Type B pancreatic cell (in vitro differentiated cells): ENCODE measurements around the gene CHRND. TPM values are rescaled to one million over a fixed set of nuclear protein-coding genes. Genes with fewer than 3 reads are reported as not detected.

Source experiments
- DNase-seq: peaks from one replicate; pipeline ENCODE4 v3.0.0; 2021; ENCODE audit warnings: mixed read lengths; ENCODE audit not compliant: unreplicated experiment; ENCODE audit errors: extremely low spot score
- H3K27ac Mint-ChIP-seq: 2 replicates; pipeline ENCODE4 v1.8.0; 2021; ENCODE audit warnings: mild to moderate bottlenecking, mixed read lengths
- H3K27me3 Mint-ChIP-seq: 2 replicates; pipeline ENCODE4 v1.8.0; 2021; ENCODE audit warnings: mixed read lengths
- H3K36me3 Mint-ChIP-seq: 2 replicates; pipeline ENCODE4 v1.8.0; 2021; ENCODE audit warnings: mixed read lengths
- H3K4me1 Mint-ChIP-seq: one replicate; pipeline ENCODE4 v1.8.0; 2021; ENCODE audit warnings: mixed read lengths; ENCODE audit not compliant: unreplicated experiment
- H3K4me3 Mint-ChIP-seq: 2 replicates; pipeline ENCODE4 v1.8.0; 2021; ENCODE audit warnings: mild to moderate bottlenecking, mixed read lengths
- H3K9me3 Mint-ChIP-seq: 2 replicates; pipeline ENCODE4 v1.8.0; 2021; ENCODE audit warnings: mixed read lengths
- CTCF ChIP-seq: fragments of 200-600 bp; sonication (generic); conservative IDR thresholded peaks from 2 replicates; pipeline ENCODE4 v1.5.0; 2021; ENCODE audit warnings: antibody characterized with exemption, mild to moderate bottlenecking
- total RNA-seq: library from RNA; stranded (reverse); gene quantifications from 2 replicates; pipeline ENCODE4 v1.2.1, GENCODE V29; 2021; ENCODE audit warnings: low replicate concordance

The CHRND gene
- total RNA-seq, 1 donor from 2014 or later: 0.60 TPM

- H3K27me3 Mint-ChIP-seq: peaks cover 50% of the 10 kb centered on the region
- H3K4me3 Mint-ChIP-seq: no peak overlapping the region
- H3K36me3 Mint-ChIP-seq: no peaks in the 10 kb centered on the region
- TF ChIP-seq CTCF: no peak
- DNase-seq: no peak
- no peak overlapping the region for H3K27ac Mint-ChIP-seq
- H3K9me3 Mint-ChIP-seq: no peaks in the 10 kb centered on the region
- no peaks in the 10 kb centered on the region for H3K4me1 Mint-ChIP-seq
These were observed 1.2 kb upstream of the CHRND start for GRCh38 chr2:232524771-232525170.

- no peak for TF ChIP-seq CTCF
- no peak overlapping the region for H3K4me3 Mint-ChIP-seq
- no peaks in the 10 kb centered on the region for H3K9me3 Mint-ChIP-seq
- DNase-seq: no peak
- no peaks in the 10 kb centered on the region for H3K36me3 Mint-ChIP-seq
- H3K4me1 Mint-ChIP-seq: no peaks in the 10 kb centered on the region
- H3K27ac Mint-ChIP-seq: no peak overlapping the region
- H3K27me3 Mint-ChIP-seq: peaks cover 49% of the 10 kb centered on the region
These were observed 761 bp upstream of the CHRND start for GRCh38 chr2:232525199-232525598.

- no peak for TF ChIP-seq CTCF
- no peak overlapping the region for H3K4me3 Mint-ChIP-seq
- H3K27me3 Mint-ChIP-seq: peaks cover 41% of the 10 kb centered on the region
- DNase-seq: no peak
- no peaks in the 10 kb centered on the region for H3K9me3 Mint-ChIP-seq
- no peaks in the 10 kb centered on the region for H3K4me1 Mint-ChIP-seq
- no peaks in the 10 kb centered on the region for H3K36me3 Mint-ChIP-seq
- H3K27ac Mint-ChIP-seq: no peak overlapping the region
These were observed 497 bp downstream of the CHRND start for GRCh38 chr2:232526372-232526941.

GRCh38 chr2:232527905-232528470 lies 2.0 kb downstream of the CHRND start:
- Mint-ChIP-seq H3K4me1 (no peaks in the 10 kb centered on the region), H3K36me3 (no peaks in the 10 kb centered on the region), H3K9me3 (no peaks in the 10 kb centered on the region), H3K27me3 (peaks cover 36% of the 10 kb centered on the region), H3K27ac (no peak overlapping the region), H3K4me3 (no peak overlapping the region)
- no peak for DNase-seq
- no peak for TF ChIP-seq CTCF

- H3K36me3 Mint-ChIP-seq: no peaks in the 10 kb centered on the region
- no peaks in the 10 kb centered on the region for H3K9me3 Mint-ChIP-seq
- no peak for TF ChIP-seq CTCF
- peaks cover 31% of the 10 kb centered on the region for H3K27me3 Mint-ChIP-seq
- H3K4me3 Mint-ChIP-seq: no peak overlapping the region
- DNase-seq: no peak
- no peak overlapping the region for H3K27ac Mint-ChIP-seq
- peaks cover 2% of the 10 kb centered on the region for H3K4me1 Mint-ChIP-seq
These were observed 2.9 kb downstream of the CHRND start for GRCh38 chr2:232528746-232529460.
